ENCODE results near the gene EDEM1. TPM values are rescaled to one million over a fixed set of nuclear protein-coding genes. Genes with fewer than 3 reads are reported as not detected.
A peak's percentile ranks its signal among the peaks of the same experiment; 100 is the strongest.

The EDEM1 gene
- total and polyA plus RNA-seq, 10 of the 15 experiments (the other 5 are each of a cell fraction or from before 2014, with no cell fraction given) = 18.9 to 138 (median 57.5) TPM

DNA sequence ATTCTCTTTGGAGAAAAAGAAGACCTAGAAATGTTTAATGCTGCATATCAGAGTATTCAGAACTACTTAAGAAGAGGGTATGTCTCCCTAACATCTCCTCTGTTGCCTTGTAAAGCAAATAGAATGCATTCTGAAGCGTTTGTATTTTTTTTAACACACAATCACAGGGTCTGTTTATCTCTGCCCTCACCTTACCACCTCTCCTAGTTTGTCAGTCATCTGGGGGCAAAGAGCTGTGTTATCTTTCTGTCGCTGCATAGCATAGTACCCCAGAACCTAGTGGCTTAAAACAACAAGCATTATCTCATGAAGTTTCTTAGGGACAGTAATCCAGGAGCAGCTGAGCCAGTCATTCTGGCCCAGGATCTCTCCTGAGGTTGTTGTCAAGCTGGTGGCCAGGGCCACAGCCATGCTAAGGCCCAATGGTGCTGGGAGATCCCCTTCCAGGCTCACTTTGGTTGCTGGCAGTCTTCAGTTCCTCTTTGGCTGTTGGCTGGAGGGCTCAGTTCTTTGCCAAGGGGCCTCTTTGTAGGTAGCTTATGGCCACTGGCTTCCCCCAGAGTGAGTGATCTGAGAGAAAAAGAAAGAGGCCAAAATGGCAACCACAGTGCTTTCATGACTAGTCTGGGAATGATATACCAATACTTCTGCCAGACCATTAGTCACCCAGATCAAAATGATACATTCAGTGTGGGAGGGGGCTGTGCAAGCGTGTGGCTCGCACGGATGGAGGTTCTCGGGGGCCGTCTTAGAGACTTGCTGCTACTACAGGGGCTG is 17.8 kb downstream of the EDEM1 start (continued):
- TF ChIP-seq, protein P1, sequence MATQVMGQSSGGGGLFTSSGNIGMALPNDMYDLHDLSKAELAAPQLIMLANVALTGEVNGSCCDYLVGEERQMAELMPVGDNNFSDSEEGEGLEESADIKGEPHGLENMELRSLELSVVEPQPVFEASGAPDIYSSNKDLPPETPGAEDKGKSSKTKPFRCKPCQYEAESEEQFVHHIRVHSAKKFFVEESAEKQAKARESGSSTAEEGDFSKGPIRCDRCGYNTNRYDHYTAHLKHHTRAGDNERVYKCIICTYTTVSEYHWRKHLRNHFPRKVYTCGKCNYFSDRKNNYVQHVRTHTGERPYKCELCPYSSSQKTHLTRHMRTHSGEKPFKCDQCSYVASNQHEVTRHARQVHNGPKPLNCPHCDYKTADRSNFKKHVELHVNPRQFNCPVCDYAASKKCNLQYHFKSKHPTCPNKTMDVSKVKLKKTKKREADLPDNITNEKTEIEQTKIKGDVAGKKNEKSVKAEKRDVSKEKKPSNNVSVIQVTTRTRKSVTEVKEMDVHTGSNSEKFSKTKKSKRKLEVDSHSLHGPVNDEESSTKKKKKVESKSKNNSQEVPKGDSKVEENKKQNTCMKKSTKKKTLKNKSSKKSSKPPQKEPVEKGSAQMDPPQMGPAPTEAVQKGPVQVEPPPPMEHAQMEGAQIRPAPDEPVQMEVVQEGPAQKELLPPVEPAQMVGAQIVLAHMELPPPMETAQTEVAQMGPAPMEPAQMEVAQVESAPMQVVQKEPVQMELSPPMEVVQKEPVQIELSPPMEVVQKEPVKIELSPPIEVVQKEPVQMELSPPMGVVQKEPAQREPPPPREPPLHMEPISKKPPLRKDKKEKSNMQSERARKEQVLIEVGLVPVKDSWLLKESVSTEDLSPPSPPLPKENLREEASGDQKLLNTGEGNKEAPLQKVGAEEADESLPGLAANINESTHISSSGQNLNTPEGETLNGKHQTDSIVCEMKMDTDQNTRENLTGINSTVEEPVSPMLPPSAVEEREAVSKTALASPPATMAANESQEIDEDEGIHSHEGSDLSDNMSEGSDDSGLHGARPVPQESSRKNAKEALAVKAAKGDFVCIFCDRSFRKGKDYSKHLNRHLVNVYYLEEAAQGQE (IDR thresholded peaks at IDR 0.05; ENCODE audit: low read depth, low read length) = 0 out of 2 replicates have a peak, but pooled peaks have one; percentile 6
- TF ChIP-seq GABPA (IDR thresholded peaks at IDR 0.05; ENCODE audit: low read depth) (no peak), ZNF207 (IDR thresholded peaks at IDR 0.05; ENCODE audit: borderline replicate concordance) (no peak), NR2F1 (conservative IDR thresholded peaks at IDR 0.05) (peak; percentile 69), CBFB (IDR thresholded peaks at IDR 0.05; ENCODE audit: low read depth) (peak; percentile 71; the same call in 1 of the 2 replicates), WRNIP1 (IDR thresholded peaks at IDR 0.05; ENCODE audit: borderline replicate concordance, low read depth, low read length) (no peak), CBX5 (IDR thresholded peaks at IDR 0.05; ENCODE audit: low read depth) (peak; percentile 88; the same call in 1 of the 2 replicates), RUNX3 (IDR thresholded peaks at IDR 0.05; ENCODE audit: low read length) (peak; percentile 87), CREB1 (IDR thresholded peaks at IDR 0.05; ENCODE audit: low read depth) (0 out of 2 replicates have a peak, but pooled peaks have one; percentile 31), SUPT20H (IDR thresholded peaks at IDR 0.05; ENCODE audit: borderline replicate concordance, control insufficient read depth, low read depth, low read length) (no peak), EED (IDR thresholded peaks at IDR 0.05; ENCODE audit: low read depth) (peak; percentile 92), STAT1 (conservative IDR thresholded peaks at IDR 0.05) (no peak), BACH1 (IDR thresholded peaks at IDR 0.05; ENCODE audit: borderline replicate concordance) (peak; percentile 87; the same call in 1 of the 2 replicates), SMAD5 (IDR thresholded peaks at IDR 0.05; ENCODE audit: low read depth) (no peak), ZNF384 (IDR thresholded peaks at IDR 0.05; ENCODE audit: borderline replicate concordance, low read depth, low read length) (no peak), IRF4 (IDR thresholded peaks at IDR 0.05; ENCODE audit: low read depth, low read length) (peak; percentile 93), NR2C1 (IDR thresholded peaks at IDR 0.05) (no peak), LARP7 (IDR thresholded peaks at IDR 0.05) (no peak), ETV6 (conservative IDR thresholded peaks at IDR 0.05 in 1 of 2, IDR thresholded peaks at IDR 0.05 in 1 of 2; ENCODE audit: borderline replicate concordance in 1 of 2, low read depth in 1 of 2) (no peak; a peak in 1 of 4 replicates), CHD2 (IDR thresholded peaks at IDR 0.05; ENCODE audit: borderline replicate concordance, low read depth, low read length) (peak; percentile 43; the same call in 1 of the 2 replicates), NFYA (IDR thresholded peaks at IDR 0.05; ENCODE audit: borderline replicate concordance, low read depth, low read length) (no peak), SREBF2 (IDR thresholded peaks at IDR 0.05; ENCODE audit: low read length) (no peak), ZSCAN29 (IDR thresholded peaks at IDR 0.05) (no peak), SPI1 (IDR thresholded peaks at IDR 0.05; ENCODE audit: borderline replicate concordance, insufficient read depth, low read depth, low read length) (peak; percentile 99), ZNF217 (IDR thresholded peaks at IDR 0.05) (no peak), CHD4 (IDR thresholded peaks at IDR 0.05) (no peak)
- TF ChIP-seq, protein P2, sequence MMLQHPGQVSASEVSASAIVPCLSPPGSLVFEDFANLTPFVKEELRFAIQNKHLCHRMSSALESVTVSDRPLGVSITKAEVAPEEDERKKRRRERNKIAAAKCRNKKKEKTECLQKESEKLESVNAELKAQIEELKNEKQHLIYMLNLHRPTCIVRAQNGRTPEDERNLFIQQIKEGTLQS (IDR thresholded peaks at IDR 0.05; ENCODE audit: borderline replicate concordance, extremely low read depth, low read depth, low read length) = no peak

Data from GM12878 (cell line).